ENCODE measurements around the gene SKAP2. TPM values are rescaled to one million over a fixed set of nuclear protein-coding genes. Genes with fewer than 3 reads are reported as not detected.

SKAP2 gene
- polyA plus RNA-seq, 1 experiment, result 2.7 TPM

DNA sequence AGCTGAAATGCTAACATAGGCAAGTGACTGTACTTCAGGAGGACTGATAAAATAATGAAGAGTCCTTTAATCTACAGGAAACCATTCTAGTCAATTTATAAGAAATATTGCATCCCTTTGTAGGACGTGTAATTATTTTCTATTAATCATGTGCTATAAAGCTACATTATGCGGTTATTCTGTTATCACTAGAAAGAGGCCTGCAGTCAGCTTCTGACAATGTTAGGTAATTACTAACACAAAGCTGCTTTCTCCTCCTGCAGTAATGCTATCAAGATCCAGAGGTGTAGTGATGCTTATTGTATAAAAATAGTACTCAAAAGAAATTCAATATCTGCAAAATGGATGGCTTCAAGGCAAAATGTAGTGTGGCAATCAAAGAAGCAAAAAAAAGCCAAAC is 191.1 kb downstream of the SKAP2 start:
- Histone ChIP-seq H3K27me3 (ENCODE audit: control insufficient read depth, insufficient read depth, low read length) (no peaks in the 10 kb centered on the region), H3K4me3 (ENCODE audit: low read depth, low read length) (no peak overlapping the region), H3K36me3 (ENCODE audit: control insufficient read depth, insufficient read depth, low read length) (no peaks in the 10 kb centered on the region)
- no peak for TF ChIP-seq CTCF (IDR thresholded peaks at IDR 0.05; ENCODE audit: insufficient read depth, low read depth, low read length)
- no peak for DNase-seq (ENCODE audit: low read depth)
- CTCF ChIA-PET, result interaction anchor here (0.6 to 1.1 kb wide), 2 partner anchors 14 to 190 kb away, joined by 3 read pairs; no protein-coding TSS in a partner anchor
- POLR2A ChIA-PET, result no interaction called here

GRCh38 chr7:26670841-26671240 is 193.5 kb downstream of the SKAP2 start:
- no peak for TF ChIP-seq CTCF (IDR thresholded peaks at IDR 0.05; ENCODE audit: insufficient read depth, low read depth, low read length)
- H3K4me3 ChIP-seq (ENCODE audit: low read depth, low read length), result no peak overlapping the region
- ChIA-PET CTCF (interaction anchor here (1.8 kb wide), 2 partner anchors 14 to 472 kb away, joined by 5 to 6 read pairs; partner anchors contain the start of gene HOXA5), POLR2A (no interaction called here)
- no peaks in the 10 kb centered on the region for H3K36me3 ChIP-seq (ENCODE audit: control insufficient read depth, insufficient read depth, low read length)
- no peaks in the 10 kb centered on the region for H3K27me3 ChIP-seq (ENCODE audit: control insufficient read depth, insufficient read depth, low read length)
- no peak for DNase-seq (ENCODE audit: low read depth)

- Histone ChIP-seq H3K4me3 (ENCODE audit: low read depth, low read length) (no peak overlapping the region), H3K27me3 (ENCODE audit: control insufficient read depth, insufficient read depth, low read length) (no peaks in the 10 kb centered on the region), H3K36me3 (ENCODE audit: control insufficient read depth, insufficient read depth, low read length) (no peaks in the 10 kb centered on the region)
- ChIA-PET POLR2A (no interaction called here), CTCF (interaction anchor here (1.4 to 1.8 kb wide), 4 partner anchors 12 to 472 kb away, joined by 5 to 10 read pairs (median 6); partner anchors contain the start of gene HOXA5)
- TF ChIP-seq CTCF (IDR thresholded peaks at IDR 0.05; ENCODE audit: insufficient read depth, low read depth, low read length), result no peak
- no peak for DNase-seq (ENCODE audit: low read depth)
These were observed 194.1 kb downstream of the SKAP2 start for GRCh38 chr7:26670290-26670689.

DNA sequence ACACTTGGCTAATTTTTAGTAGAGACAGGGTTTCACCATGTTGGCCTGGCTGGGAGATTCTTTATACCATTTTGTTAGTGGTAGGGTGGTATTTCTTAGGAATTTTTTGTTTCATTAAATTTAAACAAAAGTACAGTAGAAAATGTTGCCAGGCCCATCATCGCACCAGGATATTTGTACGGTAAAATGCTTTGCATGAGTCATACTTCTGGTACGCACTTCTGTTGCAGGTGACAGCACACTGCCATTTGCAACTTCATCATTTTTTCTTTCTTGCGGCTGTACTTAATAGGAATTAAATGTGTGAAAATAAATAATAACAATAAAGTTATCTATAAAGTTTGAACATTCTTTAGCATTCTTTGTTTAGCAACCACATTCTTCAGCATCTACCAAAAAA is 195.6 kb downstream of the SKAP2 start:
- Histone ChIP-seq H3K27me3 (ENCODE audit: control insufficient read depth, insufficient read depth, low read length) (no peaks in the 10 kb centered on the region), H3K4me3 (ENCODE audit: low read depth, low read length) (no peak overlapping the region), H3K36me3 (ENCODE audit: control insufficient read depth, insufficient read depth, low read length) (no peaks in the 10 kb centered on the region)
- ChIA-PET CTCF (interaction anchor here (1.1 to 2.7 kb wide), 2 partner anchors 293 to 776 kb away, joined by 4 to 10 read pairs; no protein-coding TSS in a partner anchor), POLR2A (no interaction called here)
- no peak for DNase-seq (ENCODE audit: low read depth)
- TF ChIP-seq CTCF (IDR thresholded peaks at IDR 0.05; ENCODE audit: insufficient read depth, low read depth, low read length), result no peak

DNA sequence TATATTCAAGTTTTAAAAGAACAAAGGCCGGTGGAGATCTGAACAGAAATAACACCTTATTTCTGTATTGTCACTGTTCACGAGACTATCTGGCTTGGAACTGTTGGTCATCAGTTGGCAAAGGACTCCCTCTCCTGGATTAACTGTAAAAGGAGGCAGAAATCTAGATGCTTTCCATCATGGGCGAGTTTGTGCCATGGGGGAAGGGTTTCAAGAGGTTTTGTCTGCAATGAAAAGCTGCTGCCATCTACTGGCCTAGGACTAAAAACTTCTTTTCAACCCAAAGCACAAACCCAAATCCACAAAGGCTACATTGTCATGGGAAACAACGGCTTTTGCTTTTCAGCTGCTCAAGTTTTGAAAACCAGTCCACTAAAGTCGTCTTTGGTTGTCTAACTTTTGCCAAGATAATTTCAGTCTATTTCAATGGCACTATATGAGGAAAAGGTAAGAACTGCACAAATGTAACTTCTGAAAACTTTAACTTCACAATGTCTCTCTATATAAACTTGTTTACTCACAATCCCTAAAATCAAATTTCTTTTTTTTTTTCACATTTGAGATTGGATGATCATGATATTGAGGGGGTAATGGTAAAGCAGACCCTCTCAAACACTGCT is 196.8 kb downstream of the SKAP2 start:
- POLR2A ChIA-PET, result no interaction called here
- H3K27me3 ChIP-seq (ENCODE audit: control insufficient read depth, insufficient read depth, low read length), result no peaks in the 10 kb centered on the region
- peak; percentile 86 for TF ChIP-seq CTCF (IDR thresholded peaks at IDR 0.05; ENCODE audit: insufficient read depth, low read depth, low read length)

More for the DNA sequence above, 196.8 kb downstream of the SKAP2 start:
- peak; percentile 66 for DNase-seq (ENCODE audit: low read depth)
- CTCF ChIA-PET, result interaction anchor here (0.6 to 5.2 kb wide), 17 partner anchors 8 to 778 kb away, joined by 3 to 55 read pairs (median 3); no protein-coding TSS in a partner anchor
- Histone ChIP-seq H3K36me3 (ENCODE audit: control insufficient read depth, insufficient read depth, low read length) (no peaks in the 10 kb centered on the region), H3K4me3 (ENCODE audit: low read depth, low read length) (no peak overlapping the region)
